Mucosa of rectum (tissue), 2 donors: ENCODE data around the gene SUN2.

Experiments
- H3K27ac ChIP-seq, 2 donors: one replicate each; pipeline ENCODE4 v1.7.0; 2013; ENCODE audit warnings: inconsistent platforms in 2 of 2, low read depth in 2 of 2, low read length in 2 of 2
- H3K27me3 ChIP-seq, 2 donors: one replicate each; pipeline ENCODE4 v1.7.0; 2013; ENCODE audit warnings: low read length in 2 of 2; ENCODE audit not compliant: control insufficient read depth in 2 of 2, insufficient read depth in 2 of 2
- H3K36me3 ChIP-seq, 2 donors: one replicate each; pipeline ENCODE4 v1.7.0; 2013; ENCODE audit warnings: low read length in 2 of 2; ENCODE audit not compliant: control insufficient read depth in 2 of 2, insufficient read depth in 2 of 2
- H3K4me1 ChIP-seq, 2 donors: one replicate each; pipeline ENCODE4 v1.7.0; 2013; ENCODE audit warnings: low read length in 2 of 2, mild to moderate bottlenecking in 1 of 2; ENCODE audit not compliant: control insufficient read depth in 2 of 2, insufficient read depth in 2 of 2
- H3K4me3 ChIP-seq, 2 donors: one replicate each; pipeline ENCODE4 v1.7.0; 2013; ENCODE audit warnings: low read length in 2 of 2
- H3K9ac ChIP-seq, 2 donors: one replicate each; pipeline ENCODE4 v1.7.0; 2013; ENCODE audit warnings: low read length in 2 of 2, low read depth in 1 of 2, mild to moderate bottlenecking in 1 of 2
- H3K9me3 ChIP-seq, 2 donors: one replicate each; pipeline ENCODE4 v1.7.0; 2013; ENCODE audit warnings: low read length in 2 of 2; ENCODE audit not compliant: control insufficient read depth in 2 of 2
- donor health status: healthy.
- donor health status: Normal muscosa, but diverticular disease.

The SUN2 gene

GRCh38 chr22:38684895-38685294 lies 70.9 kb downstream of the SUN2 start:
- Histone ChIP-seq H3K27me3 (no peaks in the 10 kb centered on the region), H3K4me1 (peaks cover 11 to 12% of the 10 kb centered on the region in 2 donors), H3K27ac (no peak overlapping the region), H3K4me3 (no peak overlapping the region), H3K9ac (no peak overlapping the region), H3K9me3 (no peaks in the 10 kb centered on the region), H3K36me3 (peaks cover 50 to 59% of the 10 kb centered on the region in 2 donors)
